Astrocyte (in vitro differentiated cells and primary cell): ENCODE measurements around the gene ZNF283. TPM values are rescaled to one million over a fixed set of nuclear protein-coding genes. Genes with fewer than 3 reads are reported as not detected.
"Not testable (repeated sequence)": the region's sequence is repeated elsewhere in the genome, so short reads cannot be mapped to it uniquely, and the experiment has no call there.

ENCODE experiments used
- DNase-seq: peaks from one replicate; pipeline ENCODE4 v3.0.0-alpha.2; 2010; ENCODE audit warnings: low read depth
- FAIRE-seq: peaks from 2 replicates; lab custom pipeline; 2011; peaks lifted over from hg19 to GRCh38; lab: Jason Lieb, UNC
- H2AFZ ChIP-seq: 2 replicates; pipeline ENCODE4 v1.6.0; 2012; ENCODE audit warnings: low read depth, low read length, inconsistent platforms
- H3K27ac ChIP-seq: 2 replicates; pipeline ENCODE4 v1.5.1; 2011; ENCODE audit warnings: low read depth, low read length, inconsistent platforms
- H3K27me3 ChIP-seq: 2 replicates; pipeline ENCODE4 v1.6.0; 2011; ENCODE audit warnings: low read length, inconsistent platforms; ENCODE audit not compliant: insufficient read depth
- H3K36me3 ChIP-seq: 2 replicates; pipeline ENCODE4 v1.5.1; 2011; ENCODE audit warnings: low read length, inconsistent platforms; ENCODE audit not compliant: insufficient read depth
- H3K4me1 ChIP-seq: 2 replicates; pipeline ENCODE4 v1.5.1; 2011; ENCODE audit warnings: low read length, inconsistent platforms; ENCODE audit not compliant: insufficient read depth
- H3K4me2 ChIP-seq: 2 replicates; pipeline ENCODE4 v1.6.0; 2012; ENCODE audit warnings: low read length, inconsistent platforms
- H3K4me3 ChIP-seq: 2 replicates; pipeline ENCODE4 v1.5.1; 2011; ENCODE audit warnings: low read depth, mild to moderate bottlenecking, low read length, inconsistent platforms; ENCODE audit not compliant: insufficient read depth
- H3K79me2 ChIP-seq: 2 replicates; pipeline ENCODE4 v1.6.0; 2012; ENCODE audit warnings: mild to moderate bottlenecking, low read length, inconsistent platforms; ENCODE audit not compliant: insufficient read depth
- H3K9ac ChIP-seq: 2 replicates; pipeline ENCODE4 v1.6.0; 2012; ENCODE audit warnings: mild to moderate bottlenecking, low read length, inconsistent platforms
- H3K9me3 ChIP-seq: 2 replicates; pipeline ENCODE4 v1.5.1; 2012; ENCODE audit warnings: low read depth, mild to moderate bottlenecking, low read length, inconsistent platforms; ENCODE audit not compliant: insufficient read depth
- H4K20me1 ChIP-seq: 2 replicates; pipeline ENCODE4 v1.6.0; 2012; ENCODE audit warnings: low read length, inconsistent platforms; ENCODE audit not compliant: insufficient read depth
- H3K27ac Mint-ChIP-seq: one replicate; pipeline ENCODE4 v1.8.0; 2021; ENCODE audit warnings: mild to moderate bottlenecking, mixed read lengths; ENCODE audit not compliant: unreplicated experiment
- H3K27me3 Mint-ChIP-seq: one replicate; pipeline ENCODE4 v1.8.0; 2021; ENCODE audit warnings: low read depth, mixed read lengths; ENCODE audit not compliant: unreplicated experiment
- H3K36me3 Mint-ChIP-seq: one replicate; pipeline ENCODE4 v1.8.0; 2021; ENCODE audit warnings: low read depth, mixed read lengths; ENCODE audit not compliant: unreplicated experiment
- H3K4me1 Mint-ChIP-seq: one replicate; pipeline ENCODE4 v1.8.0; 2021; ENCODE audit warnings: low read depth, mixed read lengths; ENCODE audit not compliant: unreplicated experiment
- H3K4me3 Mint-ChIP-seq: one replicate; pipeline ENCODE4 v1.8.0; 2021; ENCODE audit warnings: mild to moderate bottlenecking, moderate library complexity, mixed read lengths; ENCODE audit not compliant: unreplicated experiment
- H3K9me3 Mint-ChIP-seq: one replicate; pipeline ENCODE4 v1.8.0; 2021; ENCODE audit warnings: mild to moderate bottlenecking, mixed read lengths; ENCODE audit not compliant: unreplicated experiment
- EZH2 ChIP-seq: IDR thresholded peaks from 2 replicates; pipeline ENCODE4 v1.6.1; 2012; ENCODE audit warnings: mild to moderate bottlenecking, low read length, inconsistent platforms; ENCODE audit not compliant: insufficient read depth
- total RNA-seq: library from RNA; stranded (reverse); gene quantifications from 2 replicates; pipeline ENCODE4 v1.2.1, GENCODE V29; 2021
- TF ChIP-seq, protein P1 (sequence below): IDR thresholded peaks from 2 replicates; pipeline ENCODE4 v1.5.1; 2011; ENCODE audit warnings: low read depth, mild to moderate bottlenecking, inconsistent platforms, low read length, moderate library complexity; ENCODE audit not compliant: insufficient read depth

ZNF283 gene
- total RNA-seq, 1 donor from 2014 or later = 10.1 TPM

DNA sequence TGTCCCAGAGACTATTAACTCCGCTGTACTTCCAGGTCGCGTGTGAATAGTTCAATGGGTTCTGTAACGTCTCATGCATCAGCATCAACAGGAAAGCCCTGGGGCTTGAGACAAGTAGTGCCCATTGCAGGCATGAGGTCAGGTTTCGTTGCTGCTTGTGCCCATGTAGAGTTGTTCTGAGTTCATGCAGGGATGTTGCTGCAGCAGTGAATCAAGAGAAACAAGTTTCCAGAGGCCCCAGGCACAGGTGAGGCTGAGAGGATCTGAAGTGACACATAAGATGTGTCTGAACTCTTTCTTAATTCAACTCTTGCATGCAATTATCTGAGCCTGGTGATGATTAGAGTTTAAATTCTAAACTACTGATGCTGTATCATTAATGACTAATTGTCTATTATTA, 8.6 kb upstream of the ZNF283 start:
- no peak for FAIRE-seq
- H3K27ac Mint-ChIP-seq = no peak overlapping the region
- peaks cover 10% of the 10 kb centered on the region for H3K9me3 Mint-ChIP-seq

DNA sequence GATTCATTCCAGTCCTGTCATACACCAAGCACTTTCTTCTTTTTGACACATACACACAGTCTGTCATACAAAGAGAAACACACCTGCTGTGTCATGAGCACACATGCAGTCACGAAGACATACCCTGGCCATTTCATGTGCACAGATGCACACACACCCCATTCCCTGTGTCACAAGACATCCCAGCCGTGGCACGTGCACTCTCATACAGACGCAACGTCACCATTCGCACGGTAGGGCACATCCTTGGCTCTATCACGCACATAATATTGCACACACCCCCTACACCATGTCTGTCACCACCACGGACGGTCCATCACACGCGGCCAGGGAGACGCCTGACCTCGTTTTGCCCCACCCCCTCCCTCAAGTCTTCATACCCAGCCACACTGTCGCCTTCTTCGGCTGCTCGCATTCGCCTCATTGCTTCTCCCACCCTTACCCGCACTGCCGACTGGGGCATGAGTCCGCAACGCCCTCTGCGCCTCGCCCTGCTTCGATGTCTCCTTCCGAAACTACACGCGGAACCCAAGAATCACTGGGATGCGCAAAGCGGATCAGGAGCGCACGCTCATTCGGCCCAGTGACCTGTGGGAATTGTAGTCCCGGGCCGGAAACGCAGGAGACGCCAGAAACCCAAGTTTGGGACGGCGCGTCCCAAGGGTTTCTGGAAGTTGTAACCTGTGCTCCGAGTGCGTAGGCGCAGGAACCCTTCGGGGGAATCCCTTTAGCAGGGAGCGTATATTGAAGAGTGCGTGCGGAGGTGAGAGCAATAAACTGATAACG, 6.8 kb upstream of the ZNF283 start:
- H3K27ac Mint-ChIP-seq = no peak overlapping the region
- FAIRE-seq (no peak), DNase-seq (peak; percentile 35)
- no peaks in the 10 kb centered on the region for H3K36me3 ChIP-seq
- peak overlapping the region; percentile 98 for H2AFZ ChIP-seq
- no peaks in the 10 kb centered on the region for H4K20me1 ChIP-seq
- H3K4me1 ChIP-seq = peaks cover 8% of the 10 kb centered on the region
- peak overlapping the region; percentile 84 for H3K4me2 ChIP-seq
- peaks cover 3% of the 10 kb centered on the region for H3K36me3 Mint-ChIP-seq
- H3K4me3 ChIP-seq = peak overlapping the region; percentile 61
- peaks cover 16% of the 10 kb centered on the region for H3K9me3 Mint-ChIP-seq
- no peak for TF ChIP-seq EZH2
- TF ChIP-seq, protein P1, sequence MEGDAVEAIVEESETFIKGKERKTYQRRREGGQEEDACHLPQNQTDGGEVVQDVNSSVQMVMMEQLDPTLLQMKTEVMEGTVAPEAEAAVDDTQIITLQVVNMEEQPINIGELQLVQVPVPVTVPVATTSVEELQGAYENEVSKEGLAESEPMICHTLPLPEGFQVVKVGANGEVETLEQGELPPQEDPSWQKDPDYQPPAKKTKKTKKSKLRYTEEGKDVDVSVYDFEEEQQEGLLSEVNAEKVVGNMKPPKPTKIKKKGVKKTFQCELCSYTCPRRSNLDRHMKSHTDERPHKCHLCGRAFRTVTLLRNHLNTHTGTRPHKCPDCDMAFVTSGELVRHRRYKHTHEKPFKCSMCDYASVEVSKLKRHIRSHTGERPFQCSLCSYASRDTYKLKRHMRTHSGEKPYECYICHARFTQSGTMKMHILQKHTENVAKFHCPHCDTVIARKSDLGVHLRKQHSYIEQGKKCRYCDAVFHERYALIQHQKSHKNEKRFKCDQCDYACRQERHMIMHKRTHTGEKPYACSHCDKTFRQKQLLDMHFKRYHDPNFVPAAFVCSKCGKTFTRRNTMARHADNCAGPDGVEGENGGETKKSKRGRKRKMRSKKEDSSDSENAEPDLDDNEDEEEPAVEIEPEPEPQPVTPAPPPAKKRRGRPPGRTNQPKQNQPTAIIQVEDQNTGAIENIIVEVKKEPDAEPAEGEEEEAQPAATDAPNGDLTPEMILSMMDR = no peak
- H3K4me1 Mint-ChIP-seq = peaks cover 2% of the 10 kb centered on the region
- no peak overlapping the region for H3K27ac ChIP-seq
- H3K27me3 ChIP-seq = peaks cover 3% of the 10 kb centered on the region
- peaks cover 5% of the 10 kb centered on the region for H3K9me3 ChIP-seq
- peaks cover 23% of the 10 kb centered on the region for H3K27me3 Mint-ChIP-seq
- no peak overlapping the region for H3K4me3 Mint-ChIP-seq
- H3K9ac ChIP-seq = no peak overlapping the region
- no peaks in the 10 kb centered on the region for H3K79me2 ChIP-seq

More for the DNA sequence above, 8.6 kb upstream of the ZNF283 start:
- Histone ChIP-seq H3K4me3 (no peak overlapping the region), H3K36me3 (no peaks in the 10 kb centered on the region), H3K4me2 (no peak overlapping the region), H4K20me1 (no peaks in the 10 kb centered on the region), H3K4me1 (peaks cover 8% of the 10 kb centered on the region), H3K27me3 (peaks cover 3% of the 10 kb centered on the region), H3K79me2 (no peaks in the 10 kb centered on the region), H2AFZ (no peak overlapping the region), H3K27ac (no peak overlapping the region), H3K9ac (no peak overlapping the region), H3K9me3 (peaks cover 5% of the 10 kb centered on the region)
- Mint-ChIP-seq H3K27me3 (peaks cover 22% of the 10 kb centered on the region), H3K36me3 (peaks cover 3% of the 10 kb centered on the region), H3K4me1 (peaks cover 2% of the 10 kb centered on the region), H3K4me3 (no peak overlapping the region)
- DNase-seq = no peak
- TF ChIP-seq, protein P1 = no peak
- TF ChIP-seq EZH2 = no peak

DNA sequence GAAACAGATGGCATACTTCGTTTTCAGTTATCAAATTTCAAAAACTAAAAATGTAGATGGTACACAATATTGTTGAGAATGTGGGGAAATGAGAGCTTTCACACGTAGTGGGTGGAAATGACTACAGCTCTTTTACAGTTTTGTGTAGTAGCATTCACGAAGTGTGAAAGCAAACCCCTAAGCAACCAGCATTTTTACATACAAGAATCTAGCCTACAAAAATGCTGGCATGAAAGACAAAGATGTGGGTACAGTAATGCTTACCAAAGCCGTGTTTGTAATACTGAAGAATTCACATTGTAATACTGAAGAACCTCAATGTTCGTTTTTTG, 6.3 kb upstream of the ZNF283 start:
- Mint-ChIP-seq H3K4me3 (no peak overlapping the region), H3K27me3 (peaks cover 22% of the 10 kb centered on the region), H3K36me3 (peaks cover 3% of the 10 kb centered on the region), H3K27ac (no peak overlapping the region), H3K9me3 (peaks cover 17% of the 10 kb centered on the region), H3K4me1 (peaks cover 2% of the 10 kb centered on the region)
- Histone ChIP-seq H3K4me3 (peak overlapping the region; percentile 61), H4K20me1 (no peaks in the 10 kb centered on the region), H3K36me3 (no peaks in the 10 kb centered on the region), H3K9me3 (peaks cover 5% of the 10 kb centered on the region), H3K79me2 (no peaks in the 10 kb centered on the region), H3K9ac (no peak overlapping the region), H3K4me2 (peak overlapping the region; percentile 84), H3K27ac (no peak overlapping the region), H3K4me1 (peaks cover 8% of the 10 kb centered on the region), H3K27me3 (peaks cover 3% of the 10 kb centered on the region), H2AFZ (peak overlapping the region; percentile 98)
- FAIRE-seq = no peak
- no peak for DNase-seq
- no peak for TF ChIP-seq EZH2
- TF ChIP-seq, protein P1 = no peak

DNA sequence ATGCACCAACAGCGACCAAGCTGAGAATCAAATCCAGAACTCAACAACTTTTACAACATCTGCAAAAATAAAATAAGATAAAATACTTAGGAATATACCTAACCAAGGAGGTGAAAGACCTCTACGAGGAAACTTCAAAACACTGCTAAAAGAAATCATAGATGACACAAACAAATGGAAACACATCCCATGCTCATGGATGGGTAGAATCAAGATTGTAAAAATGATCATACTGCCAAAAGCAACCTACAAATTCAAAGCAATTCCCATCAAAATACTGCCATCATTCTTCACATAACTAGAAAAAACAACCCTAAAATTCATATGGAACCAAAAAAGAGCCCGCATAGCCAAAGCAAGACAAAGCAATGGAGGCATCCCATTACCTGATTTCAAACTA, 3.3 kb upstream of the ZNF283 start:
- not testable (repeated sequence) for H3K27ac Mint-ChIP-seq, DNase-seq, H3K27me3 ChIP-seq, H3K9me3 ChIP-seq, H3K4me1 Mint-ChIP-seq, H2AFZ ChIP-seq, H3K79me2 ChIP-seq, H3K36me3 ChIP-seq, H4K20me1 ChIP-seq, H3K4me2 ChIP-seq, H3K36me3 Mint-ChIP-seq, FAIRE-seq, H3K9ac ChIP-seq, H3K4me3 Mint-ChIP-seq, H3K4me3 ChIP-seq, H3K27ac ChIP-seq
- peaks cover 13% of the 10 kb centered on the region for H3K27me3 Mint-ChIP-seq
- peaks cover 16% of the 10 kb centered on the region for H3K4me1 ChIP-seq
- peaks cover 27% of the 10 kb centered on the region for H3K9me3 Mint-ChIP-seq
